SK-N-SH (cell line): ENCODE measurements around the gene GNAL. TPM values are rescaled to one million over a fixed set of nuclear protein-coding genes. Genes with fewer than 3 reads are reported as not detected.

Experiments used
- CTCF ChIA-PET: fragments of 300-600, 350-600 bp; formaldehyde crosslinking; extraction: SDS; loops from one replicate; lab custom pipeline; 2021; lab: Yijun Ruan, JAX
- POLR2A ChIA-PET: fragments of 350-600 bp; sonication (Branson Sonifier 250); formaldehyde crosslinking; extraction: SDS; loops from one replicate; lab custom pipeline; 2020; ENCODE audit warnings: antibody characterized with exemption, inconsistent platforms; lab: Yijun Ruan, JAX
- DNase-seq: peaks from one replicate; pipeline ENCODE4 v3.0.0; 2012
- H2AFZ ChIP-seq: fragments of 200-600 bp; sonication (generic); 2 replicates; pipeline ENCODE4 v1.8.1; 2016; ENCODE audit warnings: antibody characterized with exemption, mild to moderate bottlenecking, low read depth
- H3F3A ChIP-seq: fragments of 200-600 bp; sonication (generic); replicated peaks from 2 replicates; pipeline ENCODE3; 2016; ENCODE audit warnings: antibody characterized with exemption, mild to moderate bottlenecking; ENCODE audit not compliant: insufficient read depth
- H3K27ac ChIP-seq, 2 experiments: fragments of 200-500 bp in 1 of 2; fragments of 200-600 bp in 1 of 2; sonication (Bioruptor generic) in 1 of 2; sonication (generic), shearing (Covaris generic) in 1 of 2; 2 replicates each; pipeline versions ENCODE4 v1.5.1 to v1.6.1; 2014 to 2016; ENCODE audit warnings: low read depth in 2 of 2, inconsistent platforms in 1 of 2, low read length in 1 of 2, mild to moderate bottlenecking in 1 of 2, mixed read lengths in 1 of 2
- H3K27me3 ChIP-seq: fragments of 200-600 bp; sonication (generic), shearing (Covaris generic); 2 replicates; pipeline ENCODE4 v1.6.1; 2016; ENCODE audit warnings: mixed run types; ENCODE audit not compliant: insufficient read depth
- H3K36me3 ChIP-seq, 2 experiments: fragments of 200-500 bp in 1 of 2; fragments of 200-600 bp in 1 of 2; sonication (Bioruptor generic) in 1 of 2; sonication (generic) in 1 of 2; replicated peaks in 1 of 2; 2 replicates each; pipeline versions ENCODE3 to v1.5.1; 2014 to 2016; ENCODE audit warnings: low read length in 1 of 2, mild to moderate bottlenecking in 1 of 2; ENCODE audit not compliant: insufficient read depth in 2 of 2, control insufficient read depth in 1 of 2
- H3K4me1 ChIP-seq, 2 experiments: fragments of 200-500 bp in 1 of 2; fragments of 200-600 bp in 1 of 2; sonication (Bioruptor generic) in 1 of 2; sonication (generic), shearing (Covaris generic) in 1 of 2; 2 replicates each; pipeline versions ENCODE4 v1.5.1 to v1.6.1; 2014 to 2016; ENCODE audit warnings: low read depth in 1 of 2, low read length in 1 of 2, mixed run types in 1 of 2; ENCODE audit not compliant: insufficient read depth in 2 of 2, control insufficient read depth in 1 of 2
- H3K4me2 ChIP-seq: fragments of 200-600 bp; sonication (generic), shearing (Covaris generic); 2 replicates; pipeline ENCODE4 v1.6.1; 2017; ENCODE audit warnings: mixed run types
- H3K4me3 ChIP-seq, 2 experiments: fragments of 200-500 bp in 1 of 2; fragments of 200-600 bp in 1 of 2; sonication (Bioruptor generic) in 1 of 2; sonication (generic), shearing (Covaris generic) in 1 of 2; 2 replicates each; pipeline versions ENCODE4 v1.5.1 to v1.8.1; 2014 to 2016; ENCODE audit warnings: low read depth in 2 of 2, inconsistent platforms in 1 of 2, low read length in 1 of 2, mild to moderate bottlenecking in 1 of 2, mixed read lengths in 1 of 2, moderate library complexity in 1 of 2
- H3K79me2 ChIP-seq: fragments of 200-600 bp; sonication (generic); 2 replicates; pipeline ENCODE4 v1.8.1; 2017; ENCODE audit warnings: mild to moderate bottlenecking; ENCODE audit not compliant: insufficient read depth
- H3K9ac ChIP-seq: fragments of 200-600 bp; sonication (generic); 2 replicates; pipeline ENCODE4 v1.6.1; 2017; ENCODE audit warnings: mixed run types
- H3K9me2 ChIP-seq: fragments of 200-600 bp; sonication (generic); 2 replicates; pipeline ENCODE4 v1.6.1; 2017; ENCODE audit warnings: mixed run types
- H3K9me3 ChIP-seq: fragments of 200-600 bp; sonication (generic); 2 replicates; pipeline ENCODE4 v1.6.1; 2017; ENCODE audit warnings: mixed run types, mild to moderate bottlenecking, moderate library complexity
- H4K20me1 ChIP-seq: fragments of 200-600 bp; sonication (generic); 2 replicates; pipeline ENCODE4 v1.6.1; 2017; ENCODE audit warnings: mild to moderate bottlenecking, mixed run types; ENCODE audit not compliant: insufficient read depth
- EP300 ChIP-seq, 2 experiments: IDR thresholded peaks; 2 replicates each; pipeline versions ENCODE4 v1.4.0 to v1.6.1; 2012; ENCODE audit warnings: borderline replicate concordance in 1 of 2, low read depth in 1 of 2, low read length in 1 of 2
- EZH2phosphoT487 ChIP-seq: fragments of 200-600 bp; sonication (generic); IDR thresholded peaks from 2 replicates; pipeline ENCODE4 v1.6.1; 2017; ENCODE audit warnings: low read depth, mixed run types, mild to moderate bottlenecking, antibody characterized with exemption, moderate library complexity, borderline replicate concordance
- GATA2 ChIP-seq: sonication (generic); formaldehyde crosslinking; IDR thresholded peaks from 2 replicates; pipeline ENCODE4 v1.5.0; 2020; ENCODE audit warnings: mild to moderate bottlenecking, missing genetic modification reagents
- MXI1 ChIP-seq: IDR thresholded peaks from 2 replicates; pipeline ENCODE4 v1.6.1; 2012; ENCODE audit warnings: mild to moderate bottlenecking, low read depth, low read length, improper control_type of control experiment
- POLR2AphosphoS5 ChIP-seq: IDR thresholded peaks from 2 replicates; pipeline ENCODE4 v1.6.1; 2012; ENCODE audit warnings: low read depth, low read length
- RFX5 ChIP-seq: IDR thresholded peaks from 2 replicates; pipeline ENCODE4 v1.6.1; 2012; ENCODE audit warnings: mild to moderate bottlenecking, improper control_type of control experiment, low read length
- SIN3A ChIP-seq: IDR thresholded peaks from 2 replicates; pipeline ENCODE4 v1.6.1; 2012; ENCODE audit warnings: low read depth, mild to moderate bottlenecking, low read length, moderate library complexity, borderline replicate concordance
- TAF1 ChIP-seq: IDR thresholded peaks from 2 replicates; pipeline ENCODE4 v1.6.1; 2012; ENCODE audit warnings: low read depth, mild to moderate bottlenecking, low read length, moderate library complexity, borderline replicate concordance
- TCF12 ChIP-seq: IDR thresholded peaks from 2 replicates; pipeline ENCODE4 v1.4.0; 2012
- TEAD4 ChIP-seq: IDR thresholded peaks from 2 replicates; pipeline ENCODE4 v1.4.0; 2012; ENCODE audit warnings: mild to moderate bottlenecking, borderline replicate concordance; ENCODE audit not compliant: insufficient read depth
- WGBS: methylation state at CpG from one replicate; pipeline ENCODE4 v1.1.6; 2017; ENCODE audit warnings: low lambda C conversion rate; 5-methylcytosine and 5-hydroxymethylcytosine counted together
- polyA plus RNA-seq, 3 experiments: library from polyadenylated mRNA; depleted of rRNA; stranded (reverse); fragments of >200 nt; gene quantifications; 2 replicates each; pipeline ENCODE4 v1.2.3, GENCODE V29; 2012
- TF ChIP-seq, protein P1 (sequence below): fragments of 150-350 bp; IDR thresholded peaks from 2 replicates; pipeline ENCODE4 v1.6.1; 2017; ENCODE audit warnings: antibody characterized with exemption, low read length, low read depth, borderline replicate concordance
- TF ChIP-seq, protein P2 (sequence below): fragments of 200-600 bp; sonication (generic); IDR thresholded peaks from 2 replicates; pipeline ENCODE4 v1.6.1; 2017; ENCODE audit warnings: antibody characterized with exemption, mild to moderate bottlenecking, moderate library complexity
- TF ChIP-seq, protein P3 (sequence below): IDR thresholded peaks from 2 replicates; pipeline ENCODE4 v1.4.0; 2012; ENCODE audit warnings: low read depth
- TF ChIP-seq, protein P4 (sequence below): IDR thresholded peaks from 2 replicates; pipeline ENCODE4 v1.4.0; 2012; ENCODE audit warnings: low read depth, borderline replicate concordance
- TF ChIP-seq, protein P5 (sequence below): fragments of 150-350 bp; IDR thresholded peaks from 2 replicates; pipeline ENCODE4 v1.6.1; 2016; ENCODE audit warnings: mild to moderate bottlenecking, low read depth, low read length
- TF ChIP-seq, protein P6 (sequence below): IDR thresholded peaks from 2 replicates; pipeline ENCODE4; 2012
- TF ChIP-seq, protein P7 (sequence below): IDR thresholded peaks from 2 replicates; pipeline ENCODE4 v1.6.1; 2012; ENCODE audit warnings: mild to moderate bottlenecking, low read depth, low read length, moderate library complexity

GNAL gene
- polyA plus RNA-seq, 1 of the 3 experiments (the other 2 are of a cell fraction), result 0.13 TPM

DNA sequence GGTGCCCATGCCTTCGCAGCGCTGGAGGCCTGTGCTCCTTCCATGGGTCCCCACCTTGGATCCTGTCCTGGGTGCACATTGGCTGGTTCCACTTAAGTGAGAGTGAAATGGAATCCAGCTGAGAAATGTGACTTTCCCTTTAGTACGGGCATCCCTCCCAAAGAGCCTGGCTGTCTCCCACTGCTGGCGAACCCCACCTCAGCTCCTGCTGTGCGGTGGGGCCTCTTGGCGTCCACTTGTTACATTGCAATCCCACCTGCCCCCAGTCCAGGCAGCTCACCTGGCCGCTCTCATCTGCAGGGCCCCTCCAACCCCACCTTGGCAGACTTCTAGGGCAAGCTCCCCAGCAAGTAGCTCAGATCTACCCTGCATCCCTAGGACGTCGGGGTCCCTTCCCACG, 35.5 kb upstream of the GNAL start:
- H3K4me2 ChIP-seq, result no peak overlapping the region
- DNase-seq, result no peak
- no peaks in the 10 kb centered on the region for H3K9me3 ChIP-seq
- no peaks in the 10 kb centered on the region for H3F3A ChIP-seq
- H3K27ac ChIP-seq, result no peak overlapping the region
- 7% methylated on average over 3 of the region's 10 CpGs for WGBS
- H3K79me2 ChIP-seq, result no peaks in the 10 kb centered on the region
- no peaks in the 10 kb centered on the region for H3K36me3 ChIP-seq
- ChIA-PET POLR2A (no interaction called here), CTCF (no interaction called here)
- H3K9ac ChIP-seq, result no peak overlapping the region
- no peaks in the 10 kb centered on the region for H3K4me1 ChIP-seq
- no peaks in the 10 kb centered on the region for H3K9me2 ChIP-seq
- H4K20me1 ChIP-seq, result no peaks in the 10 kb centered on the region
- peaks cover 45% of the 10 kb centered on the region for H3K27me3 ChIP-seq
- no peak for TF ChIP-seq TCF12
- TF ChIP-seq, protein P1, sequence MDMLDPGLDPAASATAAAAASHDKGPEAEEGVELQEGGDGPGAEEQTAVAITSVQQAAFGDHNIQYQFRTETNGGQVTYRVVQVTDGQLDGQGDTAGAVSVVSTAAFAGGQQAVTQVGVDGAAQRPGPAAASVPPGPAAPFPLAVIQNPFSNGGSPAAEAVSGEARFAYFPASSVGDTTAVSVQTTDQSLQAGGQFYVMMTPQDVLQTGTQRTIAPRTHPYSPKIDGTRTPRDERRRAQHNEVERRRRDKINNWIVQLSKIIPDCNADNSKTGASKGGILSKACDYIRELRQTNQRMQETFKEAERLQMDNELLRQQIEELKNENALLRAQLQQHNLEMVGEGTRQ, result no peak
- TF ChIP-seq RFX5, result no peak
- TF ChIP-seq, protein P2, sequence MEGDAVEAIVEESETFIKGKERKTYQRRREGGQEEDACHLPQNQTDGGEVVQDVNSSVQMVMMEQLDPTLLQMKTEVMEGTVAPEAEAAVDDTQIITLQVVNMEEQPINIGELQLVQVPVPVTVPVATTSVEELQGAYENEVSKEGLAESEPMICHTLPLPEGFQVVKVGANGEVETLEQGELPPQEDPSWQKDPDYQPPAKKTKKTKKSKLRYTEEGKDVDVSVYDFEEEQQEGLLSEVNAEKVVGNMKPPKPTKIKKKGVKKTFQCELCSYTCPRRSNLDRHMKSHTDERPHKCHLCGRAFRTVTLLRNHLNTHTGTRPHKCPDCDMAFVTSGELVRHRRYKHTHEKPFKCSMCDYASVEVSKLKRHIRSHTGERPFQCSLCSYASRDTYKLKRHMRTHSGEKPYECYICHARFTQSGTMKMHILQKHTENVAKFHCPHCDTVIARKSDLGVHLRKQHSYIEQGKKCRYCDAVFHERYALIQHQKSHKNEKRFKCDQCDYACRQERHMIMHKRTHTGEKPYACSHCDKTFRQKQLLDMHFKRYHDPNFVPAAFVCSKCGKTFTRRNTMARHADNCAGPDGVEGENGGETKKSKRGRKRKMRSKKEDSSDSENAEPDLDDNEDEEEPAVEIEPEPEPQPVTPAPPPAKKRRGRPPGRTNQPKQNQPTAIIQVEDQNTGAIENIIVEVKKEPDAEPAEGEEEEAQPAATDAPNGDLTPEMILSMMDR, result no peak
- TF ChIP-seq, protein P3, sequence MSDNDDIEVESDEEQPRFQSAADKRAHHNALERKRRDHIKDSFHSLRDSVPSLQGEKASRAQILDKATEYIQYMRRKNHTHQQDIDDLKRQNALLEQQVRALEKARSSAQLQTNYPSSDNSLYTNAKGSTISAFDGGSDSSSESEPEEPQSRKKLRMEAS, result no peak
- no peak for TF ChIP-seq TEAD4
- TF ChIP-seq, protein P4, sequence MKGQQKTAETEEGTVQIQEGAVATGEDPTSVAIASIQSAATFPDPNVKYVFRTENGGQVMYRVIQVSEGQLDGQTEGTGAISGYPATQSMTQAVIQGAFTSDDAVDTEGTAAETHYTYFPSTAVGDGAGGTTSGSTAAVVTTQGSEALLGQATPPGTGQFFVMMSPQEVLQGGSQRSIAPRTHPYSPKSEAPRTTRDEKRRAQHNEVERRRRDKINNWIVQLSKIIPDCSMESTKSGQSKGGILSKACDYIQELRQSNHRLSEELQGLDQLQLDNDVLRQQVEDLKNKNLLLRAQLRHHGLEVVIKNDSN, result no peak
- TF ChIP-seq MXI1, result no peak
- TF ChIP-seq, protein P5, sequence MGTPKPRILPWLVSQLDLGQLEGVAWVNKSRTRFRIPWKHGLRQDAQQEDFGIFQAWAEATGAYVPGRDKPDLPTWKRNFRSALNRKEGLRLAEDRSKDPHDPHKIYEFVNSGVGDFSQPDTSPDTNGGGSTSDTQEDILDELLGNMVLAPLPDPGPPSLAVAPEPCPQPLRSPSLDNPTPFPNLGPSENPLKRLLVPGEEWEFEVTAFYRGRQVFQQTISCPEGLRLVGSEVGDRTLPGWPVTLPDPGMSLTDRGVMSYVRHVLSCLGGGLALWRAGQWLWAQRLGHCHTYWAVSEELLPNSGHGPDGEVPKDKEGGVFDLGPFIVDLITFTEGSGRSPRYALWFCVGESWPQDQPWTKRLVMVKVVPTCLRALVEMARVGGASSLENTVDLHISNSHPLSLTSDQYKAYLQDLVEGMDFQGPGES, result no peak
- TF ChIP-seq SIN3A, result no peak
- TF ChIP-seq, protein P6, sequence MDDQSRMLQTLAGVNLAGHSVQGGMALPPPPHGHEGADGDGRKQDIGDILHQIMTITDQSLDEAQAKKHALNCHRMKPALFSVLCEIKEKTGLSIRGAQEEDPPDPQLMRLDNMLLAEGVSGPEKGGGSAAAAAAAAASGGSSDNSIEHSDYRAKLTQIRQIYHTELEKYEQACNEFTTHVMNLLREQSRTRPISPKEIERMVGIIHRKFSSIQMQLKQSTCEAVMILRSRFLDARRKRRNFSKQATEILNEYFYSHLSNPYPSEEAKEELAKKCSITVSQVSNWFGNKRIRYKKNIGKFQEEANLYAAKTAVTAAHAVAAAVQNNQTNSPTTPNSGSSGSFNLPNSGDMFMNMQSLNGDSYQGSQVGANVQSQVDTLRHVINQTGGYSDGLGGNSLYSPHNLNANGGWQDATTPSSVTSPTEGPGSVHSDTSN, result no peak
- no peak for TF ChIP-seq EZH2phosphoT487
- TF ChIP-seq POLR2AphosphoS5, result no peak
- TF ChIP-seq EP300 (IDR thresholded peaks at IDR 0.05; ENCODE audit: borderline replicate concordance in 1 of 2, low read depth in 1 of 2, low read length in 1 of 2), result no peak
- TF ChIP-seq, protein P7, sequence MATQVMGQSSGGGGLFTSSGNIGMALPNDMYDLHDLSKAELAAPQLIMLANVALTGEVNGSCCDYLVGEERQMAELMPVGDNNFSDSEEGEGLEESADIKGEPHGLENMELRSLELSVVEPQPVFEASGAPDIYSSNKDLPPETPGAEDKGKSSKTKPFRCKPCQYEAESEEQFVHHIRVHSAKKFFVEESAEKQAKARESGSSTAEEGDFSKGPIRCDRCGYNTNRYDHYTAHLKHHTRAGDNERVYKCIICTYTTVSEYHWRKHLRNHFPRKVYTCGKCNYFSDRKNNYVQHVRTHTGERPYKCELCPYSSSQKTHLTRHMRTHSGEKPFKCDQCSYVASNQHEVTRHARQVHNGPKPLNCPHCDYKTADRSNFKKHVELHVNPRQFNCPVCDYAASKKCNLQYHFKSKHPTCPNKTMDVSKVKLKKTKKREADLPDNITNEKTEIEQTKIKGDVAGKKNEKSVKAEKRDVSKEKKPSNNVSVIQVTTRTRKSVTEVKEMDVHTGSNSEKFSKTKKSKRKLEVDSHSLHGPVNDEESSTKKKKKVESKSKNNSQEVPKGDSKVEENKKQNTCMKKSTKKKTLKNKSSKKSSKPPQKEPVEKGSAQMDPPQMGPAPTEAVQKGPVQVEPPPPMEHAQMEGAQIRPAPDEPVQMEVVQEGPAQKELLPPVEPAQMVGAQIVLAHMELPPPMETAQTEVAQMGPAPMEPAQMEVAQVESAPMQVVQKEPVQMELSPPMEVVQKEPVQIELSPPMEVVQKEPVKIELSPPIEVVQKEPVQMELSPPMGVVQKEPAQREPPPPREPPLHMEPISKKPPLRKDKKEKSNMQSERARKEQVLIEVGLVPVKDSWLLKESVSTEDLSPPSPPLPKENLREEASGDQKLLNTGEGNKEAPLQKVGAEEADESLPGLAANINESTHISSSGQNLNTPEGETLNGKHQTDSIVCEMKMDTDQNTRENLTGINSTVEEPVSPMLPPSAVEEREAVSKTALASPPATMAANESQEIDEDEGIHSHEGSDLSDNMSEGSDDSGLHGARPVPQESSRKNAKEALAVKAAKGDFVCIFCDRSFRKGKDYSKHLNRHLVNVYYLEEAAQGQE, result no peak
- TF ChIP-seq GATA2 (CRISPR knock-in tag), result no peak
- TF ChIP-seq TAF1, result no peak
- H2AFZ ChIP-seq, result no peak overlapping the region
- no peak overlapping the region for H3K4me3 ChIP-seq
